Neural cell (in vitro differentiated cells): ENCODE measurements around the gene CABP2. TPM values are rescaled to one million over a fixed set of nuclear protein-coding genes. Genes with fewer than 3 reads are reported as not detected.

ENCODE experiments used
- H2AFZ ChIP-seq: fragments of 200-600, 300-800 bp; sonication (generic), shearing (Covaris generic); 2 replicates; pipeline ENCODE4 v1.6.0; 2014; ENCODE audit warnings: low read depth, mild to moderate bottlenecking, antibody characterized with exemption, low read length, moderate library complexity
- H3F3A ChIP-seq: fragments of 200-600 bp; shearing (Covaris generic); 2 replicates; pipeline ENCODE4 v1.6.1; 2016; ENCODE audit warnings: mild to moderate bottlenecking, moderate library complexity, mixed read lengths, antibody characterized with exemption, low read length; ENCODE audit not compliant: insufficient read depth, poor library complexity, severe bottlenecking
- H3K27ac ChIP-seq: fragments of 200-600, 300-800 bp; sonication (generic), shearing (Covaris generic); 2 replicates; pipeline ENCODE4 v1.5.1; 2014; ENCODE audit warnings: mild to moderate bottlenecking, low read length, moderate library complexity
- H3K27me3 ChIP-seq: fragments of 300-800, 200-600 bp; sonication (generic), shearing (Covaris generic); 2 replicates; pipeline ENCODE4 v1.6.0; 2014; ENCODE audit warnings: mild to moderate bottlenecking, low read depth, low read length, moderate library complexity; ENCODE audit not compliant: insufficient read depth
- H3K36me3 ChIP-seq: fragments of 300-800, 200-600 bp; sonication (generic), shearing (Covaris generic); 2 replicates; pipeline ENCODE4 v1.5.1; 2014; ENCODE audit warnings: mild to moderate bottlenecking, antibody characterized with exemption, low read length, moderate library complexity; ENCODE audit not compliant: insufficient read depth
- H3K4me2 ChIP-seq: fragments of 300-800, 200-600 bp; sonication (generic), shearing (Covaris generic); 2 replicates; pipeline ENCODE4 v1.6.0; 2014; ENCODE audit warnings: mild to moderate bottlenecking, low read length
- H3K4me3 ChIP-seq: fragments of 300-800, 200-600 bp; sonication (generic), shearing (Covaris generic); 2 replicates; pipeline ENCODE4 v1.5.1; 2014; ENCODE audit warnings: mild to moderate bottlenecking, low read length, moderate library complexity
- H3K79me2 ChIP-seq: fragments of 200-600 bp; shearing (Covaris generic); replicated peaks from 2 replicates; pipeline ENCODE4 v1.6.0; 2014; ENCODE audit warnings: mild to moderate bottlenecking, low read length, moderate library complexity; ENCODE audit not compliant: insufficient read depth
- H3K9ac ChIP-seq: fragments of 300-800, 200-600 bp; sonication (generic), shearing (Covaris generic); 2 replicates; pipeline ENCODE4 v1.6.1; 2016; ENCODE audit warnings: mild to moderate bottlenecking, low read length, mixed read lengths
- H3K9me2 ChIP-seq: fragments of 200-600 bp; shearing (Covaris generic); 2 replicates; pipeline ENCODE4 v1.6.1; 2016; ENCODE audit warnings: mild to moderate bottlenecking, low read length, mixed read lengths; ENCODE audit not compliant: insufficient read depth
- H3K9me3 ChIP-seq: fragments of 200-600, 300-800 bp; sonication (generic), shearing (Covaris generic); 2 replicates; pipeline ENCODE4 v1.6.1; 2016; ENCODE audit warnings: mild to moderate bottlenecking, mixed run types, low read length, moderate library complexity, mixed read lengths
- H4K20me1 ChIP-seq: fragments of 200-600 bp; shearing (Covaris generic); 2 replicates; pipeline ENCODE4 v1.6.1; 2016; ENCODE audit warnings: mild to moderate bottlenecking, mixed run types; ENCODE audit not compliant: insufficient read depth
- CTCF ChIP-seq: fragments of 450-650 bp; IDR thresholded peaks from 2 replicates; pipeline ENCODE4 v1.5.1; 2014; ENCODE audit warnings: antibody characterized with exemption, mild to moderate bottlenecking, moderate library complexity; ENCODE audit not compliant: poor library complexity, severe bottlenecking
- EP300 ChIP-seq: fragments of 450-650 bp; conservative IDR thresholded peaks from 2 replicates; pipeline ENCODE4 v1.6.1; 2014; ENCODE audit warnings: antibody characterized with exemption, mild to moderate bottlenecking, moderate library complexity; ENCODE audit not compliant: poor library complexity, severe bottlenecking
- EZH2 ChIP-seq: fragments of 200-600, 300-800 bp; shearing (Covaris generic), sonication (generic); IDR thresholded peaks from 2 replicates; pipeline ENCODE4 v1.6.1; 2014; ENCODE audit warnings: antibody characterized with exemption, low read length, borderline replicate concordance, mild to moderate bottlenecking; ENCODE audit not compliant: insufficient read depth, poor library complexity, severe bottlenecking
- MXI1 ChIP-seq: fragments of 450-650 bp; conservative IDR thresholded peaks from 2 replicates; pipeline ENCODE4 v1.6.1; 2014; ENCODE audit warnings: antibody characterized with exemption, mild to moderate bottlenecking; ENCODE audit not compliant: poor library complexity, severe bottlenecking
- POLR2AphosphoS5 ChIP-seq: IDR thresholded peaks from 2 replicates; pipeline ENCODE4 v1.6.1; 2012
- RAD21 ChIP-seq: fragments of 450-650 bp; conservative IDR thresholded peaks from 2 replicates; pipeline ENCODE4 v1.6.1; 2014; ENCODE audit warnings: antibody characterized with exemption, mild to moderate bottlenecking, moderate library complexity
- SMC3 ChIP-seq: fragments of 450-650 bp; conservative IDR thresholded peaks from 2 replicates; pipeline ENCODE4 v1.6.1; 2014; ENCODE audit warnings: antibody characterized with exemption, mild to moderate bottlenecking, moderate library complexity; ENCODE audit not compliant: poor library complexity
- TAF1 ChIP-seq: IDR thresholded peaks from 2 replicates; pipeline ENCODE4 v1.6.1; 2012; ENCODE audit warnings: low read depth
- polyA plus RNA-seq: library from polyadenylated mRNA; depleted of rRNA; stranded (reverse); fragments of >200 nt; gene quantifications from 2 replicates; pipeline ENCODE4 v1.2.3, GENCODE V29; 2014
- TF ChIP-seq, protein P1 (sequence below): IDR thresholded peaks from 2 replicates; pipeline ENCODE4 v1.6.1; 2012; ENCODE audit warnings: borderline replicate concordance

CABP2 gene
- polyA plus RNA-seq, 1 donor from 2014 or later: not detected

DNA sequence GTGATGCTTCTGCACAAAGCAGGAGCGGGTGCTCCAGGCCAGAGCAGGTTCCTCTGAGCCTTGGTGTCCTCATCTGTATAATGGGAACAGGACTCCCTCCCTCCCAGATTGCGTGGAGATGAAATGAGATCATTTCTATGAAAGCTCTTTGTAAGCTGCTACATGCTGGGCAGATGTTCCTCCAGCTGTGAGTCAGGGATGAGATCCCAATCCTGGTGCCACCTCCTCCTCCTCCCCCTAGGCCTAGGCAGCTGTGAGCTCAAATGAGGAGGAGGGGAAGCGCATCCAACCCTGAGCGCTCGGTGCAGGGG lies 7.0 kb upstream of the CABP2 start:
- Histone ChIP-seq H3K9me3 (no peaks in the 10 kb centered on the region), H3K79me2 (no peaks in the 10 kb centered on the region), H2AFZ (no peak overlapping the region), H3K4me3 (no peak overlapping the region), H3K36me3 (no peaks in the 10 kb centered on the region), H3K27me3 (no peaks in the 10 kb centered on the region), H3K9ac (no peak overlapping the region), H3K4me2 (no peak overlapping the region), H3F3A (no peaks in the 10 kb centered on the region), H3K9me2 (no peaks in the 10 kb centered on the region), H3K27ac (no peak overlapping the region), H4K20me1 (no peaks in the 10 kb centered on the region)
- TF ChIP-seq MXI1: no peak
- TF ChIP-seq SMC3: no peak
- TF ChIP-seq TAF1: no peak
- TF ChIP-seq POLR2AphosphoS5: no peak
- TF ChIP-seq EP300: no peak
- TF ChIP-seq RAD21: no peak
- no peak for TF ChIP-seq CTCF

DNA sequence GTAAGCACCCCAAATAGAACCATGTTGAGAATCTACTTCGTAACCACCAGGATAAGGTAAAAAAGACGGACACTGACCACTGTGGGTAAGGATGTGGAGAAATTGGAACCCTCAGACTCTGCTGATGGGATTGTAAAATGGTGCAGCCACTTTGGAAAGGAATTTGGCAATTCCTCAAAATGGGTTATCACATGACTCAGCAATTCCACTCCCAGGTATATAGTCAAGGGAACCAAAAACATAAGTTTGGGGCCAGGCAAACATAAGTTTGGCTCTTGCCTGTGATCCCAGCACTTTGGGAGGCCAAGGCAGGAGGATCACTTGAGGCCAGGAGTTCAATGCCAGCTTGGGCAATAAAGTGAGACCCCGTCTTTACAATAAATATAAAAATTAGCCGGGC lies 5.1 kb upstream of the CABP2 start:
- Histone ChIP-seq H2AFZ (no peak overlapping the region), H3K27me3 (no peaks in the 10 kb centered on the region), H3K36me3 (no peaks in the 10 kb centered on the region), H4K20me1 (no peaks in the 10 kb centered on the region), H3K4me3 (no peak overlapping the region), H3K79me2 (no peaks in the 10 kb centered on the region), H3K9me3 (no peaks in the 10 kb centered on the region), H3K4me2 (no peak overlapping the region), H3K27ac (no peak overlapping the region), H3F3A (no peaks in the 10 kb centered on the region), H3K9me2 (no peaks in the 10 kb centered on the region), H3K9ac (no peak overlapping the region)
- TF ChIP-seq CTCF: no peak

DNA sequence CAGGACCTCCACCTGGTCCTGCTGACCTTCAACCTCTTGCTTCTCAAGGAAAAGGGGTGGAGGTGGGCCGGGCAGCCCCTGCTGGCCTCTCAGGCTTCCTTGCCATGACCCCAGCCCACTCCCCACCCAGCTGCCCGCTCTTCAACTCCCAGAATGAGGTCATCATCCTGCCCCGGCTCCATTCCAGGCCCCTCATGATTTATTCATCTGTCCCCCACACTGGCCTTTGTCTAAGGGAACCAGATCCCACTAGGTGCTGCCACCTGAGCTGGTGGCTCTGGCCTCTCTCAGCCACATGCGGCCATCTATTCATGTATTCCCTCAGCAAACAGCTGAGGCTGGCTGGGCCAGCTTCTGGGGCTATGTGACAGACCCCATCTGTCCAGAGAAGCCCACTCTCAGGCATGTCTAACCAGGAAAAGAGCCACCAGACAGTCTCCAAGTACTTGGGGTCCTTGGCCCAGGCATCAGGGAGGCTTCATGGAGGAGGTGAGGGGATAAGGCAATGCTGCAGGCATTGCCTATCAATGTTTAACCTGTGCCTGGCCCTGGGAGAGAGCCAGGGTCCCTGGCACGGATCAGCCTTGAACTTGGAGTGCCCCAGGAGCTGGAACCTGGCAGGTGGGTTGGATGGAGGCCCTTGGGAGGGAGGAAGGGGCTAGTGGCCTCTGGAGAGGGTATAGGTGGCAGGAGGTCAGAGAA lies 2.2 kb upstream of the CABP2 start:
- no peak overlapping the region for H2AFZ ChIP-seq

More for the DNA sequence above, 2.2 kb upstream of the CABP2 start:
- Histone ChIP-seq H3K9ac (no peak overlapping the region), H3F3A (no peaks in the 10 kb centered on the region), H3K9me2 (no peaks in the 10 kb centered on the region), H3K4me2 (no peak overlapping the region), H3K9me3 (no peaks in the 10 kb centered on the region), H3K27me3 (no peaks in the 10 kb centered on the region), H4K20me1 (no peaks in the 10 kb centered on the region), H3K36me3 (no peaks in the 10 kb centered on the region), H3K4me3 (no peak overlapping the region), H3K79me2 (no peaks in the 10 kb centered on the region), H3K27ac (no peak overlapping the region)
- TF ChIP-seq CTCF (no peak), MXI1 (no peak), RAD21 (no peak), POLR2AphosphoS5 (no peak), EZH2 (no peak), TAF1 (no peak), EP300 (no peak), SMC3 (no peak)
- TF ChIP-seq, protein P1, sequence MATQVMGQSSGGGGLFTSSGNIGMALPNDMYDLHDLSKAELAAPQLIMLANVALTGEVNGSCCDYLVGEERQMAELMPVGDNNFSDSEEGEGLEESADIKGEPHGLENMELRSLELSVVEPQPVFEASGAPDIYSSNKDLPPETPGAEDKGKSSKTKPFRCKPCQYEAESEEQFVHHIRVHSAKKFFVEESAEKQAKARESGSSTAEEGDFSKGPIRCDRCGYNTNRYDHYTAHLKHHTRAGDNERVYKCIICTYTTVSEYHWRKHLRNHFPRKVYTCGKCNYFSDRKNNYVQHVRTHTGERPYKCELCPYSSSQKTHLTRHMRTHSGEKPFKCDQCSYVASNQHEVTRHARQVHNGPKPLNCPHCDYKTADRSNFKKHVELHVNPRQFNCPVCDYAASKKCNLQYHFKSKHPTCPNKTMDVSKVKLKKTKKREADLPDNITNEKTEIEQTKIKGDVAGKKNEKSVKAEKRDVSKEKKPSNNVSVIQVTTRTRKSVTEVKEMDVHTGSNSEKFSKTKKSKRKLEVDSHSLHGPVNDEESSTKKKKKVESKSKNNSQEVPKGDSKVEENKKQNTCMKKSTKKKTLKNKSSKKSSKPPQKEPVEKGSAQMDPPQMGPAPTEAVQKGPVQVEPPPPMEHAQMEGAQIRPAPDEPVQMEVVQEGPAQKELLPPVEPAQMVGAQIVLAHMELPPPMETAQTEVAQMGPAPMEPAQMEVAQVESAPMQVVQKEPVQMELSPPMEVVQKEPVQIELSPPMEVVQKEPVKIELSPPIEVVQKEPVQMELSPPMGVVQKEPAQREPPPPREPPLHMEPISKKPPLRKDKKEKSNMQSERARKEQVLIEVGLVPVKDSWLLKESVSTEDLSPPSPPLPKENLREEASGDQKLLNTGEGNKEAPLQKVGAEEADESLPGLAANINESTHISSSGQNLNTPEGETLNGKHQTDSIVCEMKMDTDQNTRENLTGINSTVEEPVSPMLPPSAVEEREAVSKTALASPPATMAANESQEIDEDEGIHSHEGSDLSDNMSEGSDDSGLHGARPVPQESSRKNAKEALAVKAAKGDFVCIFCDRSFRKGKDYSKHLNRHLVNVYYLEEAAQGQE: no peak
